LNCaP clone FGC (cell line): ENCODE measurements around the gene ZSCAN31.

Source experiments
- DNase-seq: peaks from one replicate; pipeline ENCODE4 v3.0.0-alpha.2; 2011; ENCODE audit warnings: low read depth
- H3K4me3 ChIP-seq: 2 replicates; pipeline ENCODE4 v1.5.1; 2011; ENCODE audit warnings: mild to moderate bottlenecking, low read depth, low read length, control low read depth
- TF ChIP-seq, protein P1 (sequence below): IDR thresholded peaks from 2 replicates; pipeline ENCODE4 v1.5.1; 2012; ENCODE audit warnings: mild to moderate bottlenecking; ENCODE audit not compliant: control insufficient read depth, insufficient read depth; ENCODE audit errors: extremely low read depth

The ZSCAN31 gene

DNA sequence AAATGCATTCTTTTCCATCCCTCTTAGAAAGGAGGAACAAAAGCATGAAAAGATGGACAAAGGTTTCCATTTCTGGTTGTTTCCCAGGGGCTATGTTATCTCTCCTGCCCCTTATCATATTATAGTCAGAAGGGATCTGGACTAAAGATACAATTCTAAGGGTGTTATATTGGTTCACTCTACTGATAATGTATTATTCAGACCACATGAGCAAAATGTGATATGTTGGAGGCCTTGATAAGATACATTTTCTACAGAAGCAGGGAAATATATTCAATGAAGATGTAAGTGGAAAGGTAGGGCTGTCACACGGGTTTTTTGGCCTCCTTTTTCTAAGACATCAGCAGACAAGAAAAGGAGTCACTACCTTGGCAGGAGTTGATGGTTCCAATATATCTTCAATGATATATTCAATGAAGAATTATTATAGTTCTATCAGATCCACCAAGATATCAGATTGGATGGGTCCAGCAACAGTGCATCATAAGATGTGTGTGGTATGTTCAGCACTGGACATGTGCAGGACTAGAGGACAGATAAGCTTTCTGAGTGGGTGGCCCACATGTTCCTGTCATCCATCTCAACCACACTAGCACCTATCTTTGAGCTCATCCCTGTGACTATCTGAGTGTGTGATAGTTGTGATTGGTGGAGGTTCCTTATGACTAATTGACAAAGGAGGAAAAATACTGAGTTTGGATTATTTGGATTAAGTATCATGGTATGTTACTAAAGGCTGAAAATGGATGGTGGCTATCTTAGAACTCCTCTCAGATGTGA lies 8.1 kb upstream of the ZSCAN31 start:
- no peak for DNase-seq
- no peak overlapping the region for H3K4me3 ChIP-seq
- TF ChIP-seq, protein P1, sequence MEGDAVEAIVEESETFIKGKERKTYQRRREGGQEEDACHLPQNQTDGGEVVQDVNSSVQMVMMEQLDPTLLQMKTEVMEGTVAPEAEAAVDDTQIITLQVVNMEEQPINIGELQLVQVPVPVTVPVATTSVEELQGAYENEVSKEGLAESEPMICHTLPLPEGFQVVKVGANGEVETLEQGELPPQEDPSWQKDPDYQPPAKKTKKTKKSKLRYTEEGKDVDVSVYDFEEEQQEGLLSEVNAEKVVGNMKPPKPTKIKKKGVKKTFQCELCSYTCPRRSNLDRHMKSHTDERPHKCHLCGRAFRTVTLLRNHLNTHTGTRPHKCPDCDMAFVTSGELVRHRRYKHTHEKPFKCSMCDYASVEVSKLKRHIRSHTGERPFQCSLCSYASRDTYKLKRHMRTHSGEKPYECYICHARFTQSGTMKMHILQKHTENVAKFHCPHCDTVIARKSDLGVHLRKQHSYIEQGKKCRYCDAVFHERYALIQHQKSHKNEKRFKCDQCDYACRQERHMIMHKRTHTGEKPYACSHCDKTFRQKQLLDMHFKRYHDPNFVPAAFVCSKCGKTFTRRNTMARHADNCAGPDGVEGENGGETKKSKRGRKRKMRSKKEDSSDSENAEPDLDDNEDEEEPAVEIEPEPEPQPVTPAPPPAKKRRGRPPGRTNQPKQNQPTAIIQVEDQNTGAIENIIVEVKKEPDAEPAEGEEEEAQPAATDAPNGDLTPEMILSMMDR: no peak

DNA sequence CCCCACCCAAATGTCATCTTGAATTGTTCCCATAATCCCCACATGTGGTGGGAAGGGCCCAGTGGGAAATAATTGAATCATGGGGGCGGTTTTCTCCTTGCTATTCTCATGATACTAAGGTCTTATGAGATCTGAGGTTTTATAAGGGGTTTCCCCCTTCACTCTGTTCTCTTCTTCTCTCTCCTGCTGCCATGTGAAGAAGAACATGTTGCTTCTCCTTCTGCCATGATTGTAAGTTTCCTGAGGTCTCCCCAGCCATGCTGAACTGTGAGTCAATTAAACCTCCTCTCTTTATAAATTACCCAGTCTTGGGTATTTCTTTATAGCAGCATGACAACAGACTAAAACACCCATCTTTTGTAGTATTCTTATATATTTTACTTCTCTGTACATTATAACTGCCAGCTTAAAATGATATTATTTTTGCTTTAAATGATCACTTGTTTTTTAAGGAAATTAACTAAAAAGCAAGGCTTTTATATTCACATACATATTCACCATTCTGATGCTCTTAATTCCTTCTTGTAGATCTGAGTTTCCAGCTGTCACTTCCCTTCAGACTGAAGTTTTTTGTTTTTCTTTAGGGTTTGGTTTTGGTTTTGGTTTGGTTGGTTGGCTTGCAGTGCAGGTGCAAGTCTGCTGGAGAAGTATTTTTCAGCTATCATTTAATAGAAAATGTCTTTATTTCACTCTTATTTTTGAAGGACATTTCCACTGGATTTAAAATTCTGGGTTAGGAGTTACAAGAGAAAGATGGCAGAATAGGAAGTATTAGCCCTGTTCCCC lies 4.6 kb upstream of the ZSCAN31 start:
- TF ChIP-seq, protein P1: no peak
- DNase-seq: no peak
- no peak overlapping the region for H3K4me3 ChIP-seq

DNA sequence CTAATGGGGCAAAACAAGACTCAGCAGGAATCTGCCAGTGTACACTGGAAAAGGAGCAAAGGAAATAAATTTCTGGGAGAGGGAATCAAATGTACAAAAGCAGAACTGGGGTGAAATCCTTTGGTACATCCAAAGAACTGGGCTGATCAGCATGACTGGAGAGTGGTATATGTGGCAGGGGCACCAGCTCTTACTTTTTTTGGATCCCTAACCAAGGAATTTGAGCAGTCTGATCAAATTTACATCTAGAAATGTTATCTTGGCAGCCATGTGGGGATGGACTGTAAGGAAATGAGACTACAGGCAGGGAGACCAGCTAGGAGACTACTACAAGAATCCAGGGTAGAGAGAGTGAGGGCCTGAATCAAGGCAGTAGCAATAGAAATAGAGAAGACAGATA lies 1.2 kb upstream of the ZSCAN31 start:
- no peak for DNase-seq
- TF ChIP-seq, protein P1: no peak
- H3K4me3 ChIP-seq: no peak overlapping the region

DNA sequence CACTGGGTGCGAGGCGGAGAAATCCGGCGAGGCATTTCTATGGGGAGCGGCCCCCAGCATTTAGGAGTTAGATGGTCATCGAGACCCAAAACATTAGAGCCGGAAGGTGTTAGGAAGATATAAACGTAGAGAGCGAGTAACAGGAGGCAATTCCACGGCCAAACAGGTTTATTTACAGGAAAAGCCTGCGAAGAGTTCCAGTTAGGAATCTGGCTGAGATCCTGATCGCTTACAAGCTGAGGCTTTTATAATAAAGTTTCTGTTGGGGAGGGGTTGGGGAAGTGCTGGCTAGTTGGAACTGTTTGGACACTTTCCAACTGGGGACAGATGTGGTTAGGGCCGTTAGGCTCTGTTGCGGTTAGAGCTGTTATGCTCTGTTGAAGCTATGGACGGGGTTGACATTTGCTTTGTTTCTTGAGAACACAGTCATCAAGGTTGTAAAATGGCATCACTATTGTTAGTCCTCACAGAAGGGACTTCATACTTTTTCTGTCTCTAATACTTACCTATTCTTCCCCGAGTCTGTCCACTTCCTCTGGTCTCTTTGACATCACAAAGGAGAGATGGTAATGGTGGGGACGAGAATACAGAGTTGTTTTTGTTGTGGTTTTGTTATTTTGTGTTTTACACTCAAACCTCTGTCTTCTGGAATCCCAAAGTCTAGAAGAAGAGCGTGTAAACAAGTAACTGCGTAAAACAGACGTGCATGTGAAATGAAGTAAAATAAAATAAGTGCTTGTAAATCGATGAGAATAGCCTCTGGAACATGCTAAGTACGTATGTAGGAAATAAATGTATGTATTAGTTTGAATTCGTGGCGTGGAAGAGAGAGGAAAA lies 554 bp upstream of the ZSCAN31 start:
- DNase-seq: no peak
- peak overlapping the region; percentile 68 for H3K4me3 ChIP-seq
- TF ChIP-seq, protein P1: no peak

DNA sequence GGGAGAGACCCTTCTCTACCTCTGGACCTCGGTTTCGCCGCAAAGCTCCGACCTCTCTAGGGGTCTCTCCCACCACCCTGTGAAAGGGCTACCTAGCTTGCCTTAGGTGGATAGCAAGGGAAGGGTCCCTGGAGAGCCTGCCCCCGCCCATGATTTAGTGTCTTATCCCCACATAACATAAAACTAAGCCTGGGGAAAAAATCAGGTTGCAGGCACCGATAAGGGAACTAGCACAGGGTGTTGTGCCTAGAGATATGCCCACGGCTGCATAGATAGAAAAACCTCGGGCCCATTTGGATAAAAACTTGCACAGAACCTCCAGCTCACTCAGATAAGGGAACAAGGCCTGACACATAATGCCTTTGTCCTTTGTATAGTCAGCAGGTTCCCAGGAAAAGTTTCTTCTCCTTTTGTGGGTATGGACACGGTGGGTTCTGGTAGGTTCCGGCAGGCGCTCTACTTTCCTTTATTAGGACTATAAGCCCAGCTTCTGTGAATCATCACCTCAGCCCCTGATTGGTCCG lies 846 bp downstream of the ZSCAN31 start:
- TF ChIP-seq, protein P1: no peak
- peak overlapping the region; percentile 68 for H3K4me3 ChIP-seq
- no peak for DNase-seq

DNA sequence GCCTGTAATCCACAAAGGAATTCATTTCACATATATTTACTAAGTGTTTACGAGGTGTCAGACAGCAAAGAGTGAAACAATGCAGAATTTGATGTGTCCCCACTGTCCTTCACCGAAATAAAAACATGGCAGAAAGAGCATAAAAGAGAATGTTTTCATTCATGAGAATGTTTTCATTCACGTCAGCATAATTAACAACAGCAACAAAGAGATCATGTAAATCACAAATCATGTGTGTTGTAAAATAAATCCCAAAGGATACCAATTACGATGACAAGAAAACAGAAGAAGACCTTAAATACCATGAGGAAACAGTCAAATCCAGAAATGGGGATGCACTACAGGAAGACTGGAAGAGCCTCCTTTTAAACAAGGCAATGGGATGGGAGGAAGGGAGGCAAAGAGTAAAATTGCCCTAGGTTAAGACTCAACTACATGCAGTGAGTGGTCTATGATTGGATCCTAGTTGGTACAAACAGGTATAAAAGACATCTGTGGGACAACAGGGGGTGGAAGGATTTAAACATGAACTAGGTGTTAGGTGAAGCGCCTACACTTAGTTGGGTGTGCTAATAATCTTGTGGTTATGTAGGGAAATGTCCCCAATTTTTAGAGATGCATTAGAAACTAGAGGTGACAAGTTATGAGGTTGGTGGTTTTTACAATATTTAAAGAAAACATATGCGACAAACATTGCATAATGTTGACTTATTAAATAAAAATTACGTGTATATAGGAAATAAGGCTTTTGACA lies 1.5 kb downstream of the ZSCAN31 start:
- TF ChIP-seq, protein P1: no peak
- H3K4me3 ChIP-seq: peak overlapping the region; percentile 68
- no peak for DNase-seq
